Measurements from ENCODE around the gene AKTIP.

DNA sequence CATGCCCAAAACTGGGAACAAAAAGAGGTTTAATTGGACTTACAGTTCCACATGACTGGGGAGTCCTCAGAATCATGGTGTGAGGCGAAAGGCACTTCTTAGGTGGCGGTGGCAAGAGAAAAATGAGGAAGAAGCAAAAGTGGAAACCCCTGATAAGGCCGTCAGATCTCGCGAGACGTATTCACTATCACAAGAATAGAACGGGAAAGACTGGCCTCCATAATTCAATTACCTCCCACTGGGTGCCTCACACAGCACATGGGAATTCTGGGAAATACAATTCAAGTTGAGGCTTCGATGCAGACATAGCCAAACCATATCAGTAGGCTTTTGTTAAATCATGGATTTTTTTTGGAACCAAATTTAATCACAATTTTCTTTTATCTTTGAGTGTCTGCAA, 44.4 kb downstream of the AKTIP start:
- TF ChIP-seq CTCF (IDR thresholded peaks at IDR 0.05) (no peak), POLR2A (IDR thresholded peaks at IDR 0.05) (no peak)
